Astrocyte of the cerebellum (primary cell): Measurements from ENCODE around the gene ID4.
A peak's percentile ranks its signal among the peaks of the same experiment; 100 is the strongest.

Experiments
- DNase-seq: peaks from one replicate; pipeline ENCODE4 v3.0.0-alpha.2; 2011; ENCODE audit warnings: low read depth
- H3K4me3 ChIP-seq: 2 replicates; pipeline ENCODE4 v1.5.1; 2011; ENCODE audit warnings: mild to moderate bottlenecking, low read depth, low read length, moderate library complexity
- CTCF ChIP-seq: IDR thresholded peaks from 2 replicates; pipeline ENCODE4 v1.5.1; 2012; ENCODE audit warnings: low read length, low read depth, moderate library complexity, mild to moderate bottlenecking; ENCODE audit errors: missing control alignments
- in situ Hi-C: cut with HindIII; loops from 2 replicates; pipeline ENCODE4 v1.10.0; 2017; ENCODE audit warnings: low sequenced_read_pairs

Gene ID4

GRCh38 chr6:19798362-19798761 is 38.8 kb upstream of the ID4 start:
- H3K4me3 ChIP-seq: no peak overlapping the region
- no peak for TF ChIP-seq CTCF
- in situ Hi-C loops: no loop called here
- DNase-seq: no peak

- TF ChIP-seq CTCF: no peak
- H3K4me3 ChIP-seq: no peak overlapping the region
- in situ Hi-C loops: no loop called here
- DNase-seq: no peak
Observed at GRCh38 chr6:19802656-19803055, 34.5 kb upstream of the ID4 start.

- no peak for TF ChIP-seq CTCF
- in situ Hi-C loops: no loop called here
- H3K4me3 ChIP-seq: peak overlapping the region; percentile 63
- DNase-seq: no peak
Observed at GRCh38 chr6:19803331-19804204, 33.6 kb upstream of the ID4 start.

- peak; percentile 94 for DNase-seq
- in situ Hi-C loops: no loop called here
- no peak for TF ChIP-seq CTCF
- peak overlapping the region; percentile 63 for H3K4me3 ChIP-seq
Observed at GRCh38 chr6:19804205-19805128, 32.7 kb upstream of the ID4 start.

GRCh38 chr6:19805129-19805481 is 32.1 kb upstream of the ID4 start:
- DNase-seq: no peak

More at GRCh38 chr6:19805129-19805481, 32.1 kb upstream of the ID4 start:
- H3K4me3 ChIP-seq: peak overlapping the region; percentile 63
- TF ChIP-seq CTCF: no peak
- in situ Hi-C loops: no loop called here
